Fibroblast of lung (primary cell): ENCODE measurements around the gene RS1. TPM values are rescaled to one million over a fixed set of nuclear protein-coding genes. Genes with fewer than 3 reads are reported as not detected.
A peak's percentile ranks its signal among the peaks of the same experiment; 100 is the strongest.

ENCODE experiments used
- DNase-seq, 2 donors: peaks; one replicate each; pipeline versions ENCODE4 v3.0.0 to v3.0.0-alpha.2; 2010; ENCODE audit warnings: low read depth in 2 of 2
- H2AFZ ChIP-seq: 2 replicates; pipeline ENCODE4 v1.5.1; 2012; ENCODE audit warnings: low read length, control low read depth, inconsistent platforms
- H3K27ac ChIP-seq: 2 replicates; pipeline ENCODE4 v1.5.1; 2011; ENCODE audit warnings: low read length, control low read depth; ENCODE audit not compliant: insufficient read depth
- H3K27me3 ChIP-seq: 2 replicates; pipeline ENCODE4 v1.5.1; 2011; ENCODE audit warnings: mild to moderate bottlenecking, low read length; ENCODE audit not compliant: control insufficient read depth, insufficient read depth
- H3K36me3 ChIP-seq: 2 replicates; pipeline ENCODE4 v1.5.1; 2011; ENCODE audit warnings: low read length; ENCODE audit not compliant: control insufficient read depth, insufficient read depth
- H3K4me1 ChIP-seq: 2 replicates; pipeline ENCODE4 v1.5.1; 2011; ENCODE audit warnings: low read length; ENCODE audit not compliant: control insufficient read depth, insufficient read depth; ENCODE audit errors: extremely low read depth
- H3K4me2 ChIP-seq: 2 replicates; pipeline ENCODE4 v1.5.1; 2011; ENCODE audit warnings: low read length, control low read depth; ENCODE audit not compliant: insufficient read depth; ENCODE audit errors: extremely low read depth
- H3K4me3 ChIP-seq, 4 experiments: fragments of 200-600 bp in 1 of 4; sonication (generic) in 1 of 4; replicated peaks in 1 of 4; 2 replicates each; pipeline ENCODE4 v1.5.1; 2011 to 2016; ENCODE audit warnings: low read length in 4 of 4, low read depth in 3 of 4, mild to moderate bottlenecking in 3 of 4, control low read depth in 2 of 4, inconsistent platforms in 1 of 4, mixed read lengths in 1 of 4; ENCODE audit not compliant: insufficient read depth in 1 of 4; ENCODE audit errors: control extremely low read depth in 1 of 4
- H3K79me2 ChIP-seq: 2 replicates; pipeline ENCODE4 v1.5.1; 2012; ENCODE audit warnings: mild to moderate bottlenecking, low read length, inconsistent platforms; ENCODE audit not compliant: control insufficient read depth, insufficient read depth
- H3K9ac ChIP-seq: 2 replicates; pipeline ENCODE4 v1.5.1; 2011; ENCODE audit warnings: mild to moderate bottlenecking, low read length, control low read depth; ENCODE audit not compliant: insufficient read depth
- H3K9me3 ChIP-seq: 2 replicates; pipeline ENCODE4 v1.5.1; 2012; ENCODE audit warnings: low read depth, low read length; ENCODE audit not compliant: control insufficient read depth, insufficient read depth
- H4K20me1 ChIP-seq: 2 replicates; pipeline ENCODE4 v1.5.1; 2011; ENCODE audit warnings: low read length; ENCODE audit not compliant: control insufficient read depth, insufficient read depth; ENCODE audit errors: extremely low read depth
- CTCF ChIP-seq, 2 donors: IDR thresholded peaks in 1 of 2; conservative IDR thresholded peaks in 1 of 2; 1 replicate in 1 of 2; 2 replicates in 1 of 2; pipeline ENCODE4 v1.5.1; 2011 to 2012; ENCODE audit warnings: low read length in 2 of 2, control low read depth in 1 of 2, inconsistent platforms in 1 of 2, low read depth in 1 of 2, mild to moderate bottlenecking in 1 of 2
- EZH2 ChIP-seq: IDR thresholded peaks from 2 replicates; pipeline ENCODE4 v1.5.1; 2012; ENCODE audit warnings: low read length, control low read depth, mild to moderate bottlenecking; ENCODE audit errors: missing control alignments
- polyA plus RNA-seq, 2 donors: library from polyadenylated mRNA; depleted of rRNA in 1 of 2; stranded (reverse) in 1 of 2; unstranded in 1 of 2; fragments of >200 nt; gene quantifications; 2 replicates each; pipeline ENCODE4 v1.2.1, GENCODE V29; 2011 to 2012; ENCODE audit warnings: missing spikeins in 1 of 2
- total RNA-seq: library from RNA; depleted of rRNA; stranded (reverse); fragments of >200 nt; gene quantifications from 2 replicates; pipeline ENCODE4 v1.2.1, GENCODE V29; 2014

Gene RS1
- total and polyA plus RNA-seq, 2 donors (not counting 1 experiment from before 2014, with no cell fraction given), result not detected

DNA sequence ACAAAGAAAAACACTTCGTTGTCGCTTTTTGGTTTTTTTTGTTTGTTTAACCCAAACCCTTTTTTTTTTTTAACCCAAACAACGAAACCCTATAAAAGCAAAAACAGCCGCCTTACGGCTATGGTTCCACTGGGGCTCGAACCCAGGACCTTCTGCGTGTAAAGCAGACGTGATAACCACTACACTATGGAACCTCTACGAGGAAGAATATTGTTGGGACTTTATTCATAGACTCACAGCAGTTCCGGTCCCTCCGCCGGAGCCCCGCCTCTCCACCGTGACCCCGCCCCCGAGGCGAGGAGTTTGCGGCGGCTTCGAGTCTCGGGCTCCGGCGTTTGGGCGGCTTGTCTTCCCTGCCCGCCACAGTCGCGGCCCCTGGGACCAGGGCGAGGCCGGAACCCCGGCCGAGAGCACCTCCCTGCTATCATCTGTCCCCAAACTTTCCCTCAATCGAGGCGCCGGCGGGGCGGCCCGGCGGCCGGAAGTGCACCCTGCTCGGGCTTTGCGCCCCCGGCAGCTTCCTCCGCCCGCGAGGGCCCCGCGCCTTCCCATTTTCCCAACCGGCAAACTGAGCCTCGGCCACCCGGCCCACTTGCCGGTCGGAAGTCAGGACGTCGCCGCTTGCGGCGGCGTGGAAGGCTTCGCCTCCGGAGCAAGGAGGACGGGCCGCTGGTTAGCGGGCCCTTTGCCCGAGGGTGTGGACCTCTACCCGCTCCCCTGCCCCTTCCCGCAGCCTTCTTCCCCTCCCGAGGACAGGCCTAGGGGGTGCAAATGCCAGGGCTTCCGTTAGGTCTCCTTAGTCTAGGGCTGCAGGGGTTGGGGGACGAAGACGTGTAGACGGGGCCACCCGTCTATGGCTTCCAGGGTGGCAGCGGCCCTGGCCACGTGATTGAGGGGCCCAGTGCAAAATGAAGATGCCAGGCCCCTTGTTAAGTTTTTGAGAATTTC is 3.2 kb upstream of the RS1 start:
- Histone ChIP-seq H3K4me1 (no peaks in the 10 kb centered on the region), H3K9me3 (no peaks in the 10 kb centered on the region), H4K20me1 (no peaks in the 10 kb centered on the region), H2AFZ (peak overlapping the region; percentile 35), H3K4me3 (peak overlapping the region; percentile 40 to 69 (median 51)), H3K9ac (peak overlapping the region; percentile 46), H3K4me2 (peak overlapping the region; percentile 71), H3K27ac (peak overlapping the region; percentile 2), H3K79me2 (no peaks in the 10 kb centered on the region), H3K27me3 (no peaks in the 10 kb centered on the region), H3K36me3 (no peaks in the 10 kb centered on the region)
- TF ChIP-seq EZH2 (no peak), CTCF (conservative IDR thresholded peaks at IDR 0.05 in 1 of 2, IDR thresholded peaks at IDR 0.05 in 1 of 2; ENCODE audit: low read depth in 1 of 2, low read length in 2 of 2) (no peak)
- DNase-seq, result peak; percentile 48 to 75

DNA sequence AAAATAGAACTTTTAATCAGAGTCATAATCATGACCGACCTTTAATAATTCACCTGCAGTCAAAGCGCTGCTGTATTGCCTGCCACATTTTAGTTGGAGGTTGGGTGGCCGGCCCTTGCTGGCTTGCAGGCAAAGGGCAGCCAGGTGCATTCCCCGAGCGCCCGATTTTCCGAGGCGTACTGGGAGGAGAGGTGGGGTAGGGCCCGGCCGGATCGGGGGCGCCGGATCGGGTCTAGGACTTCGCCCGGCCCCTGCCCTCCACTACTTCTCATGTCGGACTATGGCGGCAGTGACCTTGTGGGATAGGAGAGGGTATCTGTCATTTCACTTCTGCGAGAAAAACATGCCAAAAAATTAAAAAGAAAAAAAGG is 2.5 kb upstream of the RS1 start:
- H3K36me3 ChIP-seq, result no peaks in the 10 kb centered on the region
- H3K4me1 ChIP-seq, result no peaks in the 10 kb centered on the region
- DNase-seq, result no peak
- no peaks in the 10 kb centered on the region for H3K9me3 ChIP-seq
- peak overlapping the region; percentile 17 for H2AFZ ChIP-seq
- H3K27ac ChIP-seq, result no peak overlapping the region
- no peaks in the 10 kb centered on the region for H3K79me2 ChIP-seq
- no peak overlapping the region for H3K9ac ChIP-seq
- H3K27me3 ChIP-seq, result no peaks in the 10 kb centered on the region
- no peaks in the 10 kb centered on the region for H4K20me1 ChIP-seq
- TF ChIP-seq EZH2 (no peak), CTCF (conservative IDR thresholded peaks at IDR 0.05 in 1 of 2, IDR thresholded peaks at IDR 0.05 in 1 of 2; ENCODE audit: low read depth in 1 of 2, low read length in 2 of 2) (no peak)
- peak overlapping the region; percentile 40 to 56 (median 51) for H3K4me3 ChIP-seq
- peak overlapping the region; percentile 71 for H3K4me2 ChIP-seq

DNA sequence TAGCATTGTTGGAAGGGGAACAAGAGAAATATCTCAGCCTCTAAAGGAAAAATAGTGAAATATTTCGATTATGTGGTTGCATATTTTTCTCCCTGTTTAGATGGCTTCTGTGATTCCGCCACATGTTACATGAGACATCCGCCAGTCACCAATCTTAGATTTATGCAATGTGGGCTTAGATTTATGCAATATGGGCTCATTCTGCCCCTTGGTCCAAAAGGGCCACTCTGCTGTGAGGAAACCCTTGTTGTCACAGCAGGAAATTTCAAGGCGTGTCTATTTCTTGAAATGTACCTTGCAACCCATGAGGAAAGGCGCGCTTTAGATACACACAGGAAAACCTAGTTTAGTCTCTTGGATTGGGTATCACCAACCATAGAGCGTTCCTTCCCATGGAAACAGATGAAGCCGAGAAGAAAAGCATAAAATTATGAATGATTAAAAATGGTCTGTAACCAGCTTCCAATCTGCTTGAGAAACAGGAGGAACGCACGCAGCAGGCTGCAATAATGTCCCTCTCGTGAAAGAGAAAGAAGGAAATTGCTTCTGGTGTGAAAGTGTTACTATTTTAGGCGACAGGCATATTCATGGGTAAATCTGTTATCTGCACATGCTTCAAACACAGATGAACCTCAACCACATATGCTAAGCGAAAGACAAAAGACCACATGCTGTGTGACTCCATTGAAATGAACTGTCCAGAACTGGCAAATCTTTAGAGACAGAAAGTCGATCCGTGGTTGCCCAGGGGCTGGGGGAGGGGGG is 3.7 kb downstream of the RS1 start:
- H3K36me3 ChIP-seq, result no peaks in the 10 kb centered on the region
- no peak overlapping the region for H3K9ac ChIP-seq
- no peak overlapping the region for H3K4me2 ChIP-seq
- H4K20me1 ChIP-seq, result no peaks in the 10 kb centered on the region
- H3K4me3 ChIP-seq, result no peak overlapping the region
- no peak overlapping the region for H2AFZ ChIP-seq
- TF ChIP-seq CTCF (conservative IDR thresholded peaks at IDR 0.05 in 1 of 2, IDR thresholded peaks at IDR 0.05 in 1 of 2; ENCODE audit: low read depth in 1 of 2, low read length in 2 of 2) (no peak), EZH2 (no peak)
- H3K27me3 ChIP-seq, result no peaks in the 10 kb centered on the region
- H3K27ac ChIP-seq, result no peak overlapping the region
- H3K4me1 ChIP-seq, result no peaks in the 10 kb centered on the region
- no peaks in the 10 kb centered on the region for H3K79me2 ChIP-seq
- no peak for DNase-seq
- H3K9me3 ChIP-seq, result no peaks in the 10 kb centered on the region
